Measurements from ENCODE around the gene DGKB. TPM values are rescaled to one million over a fixed set of nuclear protein-coding genes. Genes with fewer than 3 reads are reported as not detected.

The DGKB gene
- total RNA-seq, 4 donors from 2014 or later, result 0.27 to 0.88 (median 0.76) TPM; not detected in 1

- H3K36me3 ChIP-seq, result no peaks in the 10 kb centered on the region
- H3K27ac ChIP-seq, result no peak overlapping the region
- H3K27me3 ChIP-seq, result no peaks in the 10 kb centered on the region
- no peak for DNase-seq
- H3K9me3 ChIP-seq, result no peaks in the 10 kb centered on the region
- TF ChIP-seq POLR2A (IDR thresholded peaks at IDR 0.05), result no peak
- no peak overlapping the region for H3K4me3 ChIP-seq
- no peaks in the 10 kb centered on the region for H3K4me1 ChIP-seq
Observed at GRCh38 chr7:14769261-14769660, 133.3 kb downstream of the DGKB start.

DNA sequence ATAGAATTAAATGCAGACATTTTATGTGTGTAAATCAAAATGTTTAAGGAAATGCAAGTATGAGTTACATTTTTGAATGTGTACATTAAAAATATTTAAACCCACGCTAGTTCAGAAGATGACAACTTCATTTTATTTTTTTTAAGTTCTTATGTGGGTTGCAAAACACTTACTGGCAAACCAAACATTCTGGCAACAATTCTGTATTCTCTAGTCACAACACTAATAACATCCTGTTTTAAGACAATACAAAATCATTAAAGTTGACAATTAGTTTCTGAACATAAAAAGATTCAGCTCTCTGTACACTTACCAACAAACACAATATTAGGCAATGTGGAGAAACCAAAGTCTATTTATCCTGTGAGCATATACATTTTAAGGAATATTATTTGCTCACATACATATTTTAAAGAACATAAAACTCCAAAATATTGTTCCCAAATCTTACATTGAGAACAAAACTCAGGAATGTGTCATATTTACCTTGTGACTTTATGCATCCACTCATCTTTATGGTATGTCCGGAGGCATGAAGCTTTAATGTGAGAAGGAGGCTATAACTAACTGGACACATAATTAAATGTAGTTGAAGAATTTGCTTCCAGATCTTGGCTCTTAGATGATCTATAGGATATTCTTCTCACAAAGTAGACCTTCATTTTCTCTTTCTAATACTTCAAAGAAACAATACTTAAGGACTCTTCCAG lies 134.7 kb downstream of the DGKB start:
- DNase-seq, result no peak
- H3K27me3 ChIP-seq, result no peaks in the 10 kb centered on the region
- no peaks in the 10 kb centered on the region for H3K36me3 ChIP-seq
- TF ChIP-seq CTCF (IDR thresholded peaks at IDR 0.05) (no peak), POLR2A (IDR thresholded peaks at IDR 0.05) (no peak)
- no peaks in the 10 kb centered on the region for H3K9me3 ChIP-seq
- no peaks in the 10 kb centered on the region for H3K4me1 ChIP-seq
- H3K27ac ChIP-seq, result no peak overlapping the region
- H3K4me3 ChIP-seq, result no peak overlapping the region

GRCh38 chr7:14766747-14767146 lies 135.8 kb downstream of the DGKB start:
- no peaks in the 10 kb centered on the region for H3K27me3 ChIP-seq
- no peaks in the 10 kb centered on the region for H3K36me3 ChIP-seq
- no peak overlapping the region for H3K27ac ChIP-seq
- DNase-seq, result no peak
- no peaks in the 10 kb centered on the region for H3K9me3 ChIP-seq
- no peaks in the 10 kb centered on the region for H3K4me1 ChIP-seq
- no peak overlapping the region for H3K4me3 ChIP-seq
- TF ChIP-seq POLR2A (IDR thresholded peaks at IDR 0.05), result no peak
- no peak for TF ChIP-seq CTCF (IDR thresholded peaks at IDR 0.05)

GRCh38 chr7:14765731-14766130 lies 136.8 kb downstream of the DGKB start:
- no peaks in the 10 kb centered on the region for H3K4me1 ChIP-seq
- DNase-seq, result no peak
- TF ChIP-seq CTCF (IDR thresholded peaks at IDR 0.05), result no peak
- no peak for TF ChIP-seq POLR2A (IDR thresholded peaks at IDR 0.05)
- no peak overlapping the region for H3K27ac ChIP-seq
- H3K9me3 ChIP-seq, result no peaks in the 10 kb centered on the region
- H3K4me3 ChIP-seq, result no peak overlapping the region
- H3K27me3 ChIP-seq, result no peaks in the 10 kb centered on the region
- H3K36me3 ChIP-seq, result no peaks in the 10 kb centered on the region

DNA sequence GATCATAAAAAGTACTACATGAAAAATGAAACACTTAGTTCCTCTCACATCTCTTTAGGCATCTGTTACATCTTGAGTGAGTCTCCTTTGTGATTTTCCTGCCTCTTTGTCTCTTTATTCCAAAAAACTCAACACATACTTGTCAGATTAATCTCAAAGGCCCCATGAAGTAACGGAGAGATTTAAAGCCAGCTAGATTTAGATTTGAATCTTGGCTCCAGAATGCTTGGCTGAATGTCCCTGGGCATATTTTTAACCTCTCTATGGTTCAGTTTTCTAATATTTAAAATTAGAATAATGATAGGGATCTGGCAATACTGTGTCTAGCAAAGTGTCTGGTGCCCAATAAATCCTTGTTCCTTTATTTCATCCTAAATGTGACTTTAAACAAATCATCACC lies 140.0 kb downstream of the DGKB start:
- no peaks in the 10 kb centered on the region for H3K27me3 ChIP-seq
- H3K27ac ChIP-seq, result no peak overlapping the region
- no peaks in the 10 kb centered on the region for H3K36me3 ChIP-seq
- no peaks in the 10 kb centered on the region for H3K4me1 ChIP-seq
- H3K9me3 ChIP-seq, result no peaks in the 10 kb centered on the region
- DNase-seq, result no peak
- no peak overlapping the region for H3K4me3 ChIP-seq
- TF ChIP-seq CTCF (IDR thresholded peaks at IDR 0.05) (no peak), POLR2A (IDR thresholded peaks at IDR 0.05) (no peak)

- H3K9me3 ChIP-seq, result no peaks in the 10 kb centered on the region
- no peak for DNase-seq
- H3K36me3 ChIP-seq, result no peaks in the 10 kb centered on the region
- no peak overlapping the region for H3K4me3 ChIP-seq
- no peaks in the 10 kb centered on the region for H3K27me3 ChIP-seq
- no peaks in the 10 kb centered on the region for H3K4me1 ChIP-seq
- peak overlapping the region in 1 of 4 donors; percentile 3 for H3K27ac ChIP-seq
- TF ChIP-seq POLR2A (IDR thresholded peaks at IDR 0.05), result no peak
Observed at GRCh38 chr7:14761510-14762296, 140.8 kb downstream of the DGKB start.
